ENCODE measurements around the gene METTL21A.

- TF ChIP-seq POLR2A (IDR thresholded peaks at IDR 0.05; ENCODE audit: low read depth) (no peak), CTCF (IDR thresholded peaks at IDR 0.05) (no peak), POLR2AphosphoS5 (IDR thresholded peaks at IDR 0.05) (no peak), EP300 (IDR thresholded peaks at IDR 0.05) (no peak)
Measured at GRCh38 chr2:207619764-207620203, 5.4 kb downstream of the METTL21A start.
